Astrocyte of the spinal cord (primary cell): ENCODE data around the gene DPEP1.
"Not testable (repeated sequence)": the region's sequence is repeated elsewhere in the genome, so short reads cannot be mapped to it uniquely, and the experiment has no call there.

Experiments
- DNase-seq: peaks from one replicate; pipeline ENCODE4 v3.0.0; 2011; ENCODE audit warnings: low read depth, low spot score
- H3K4me3 ChIP-seq: 2 replicates; pipeline ENCODE4 v1.5.1; 2011; ENCODE audit warnings: low read depth, mild to moderate bottlenecking, low read length, moderate library complexity
- in situ Hi-C: cut with HindIII; loops from 2 replicates; pipeline ENCODE4 v1.10.0; 2017; ENCODE audit warnings: low sequenced_read_pairs
- TF ChIP-seq, protein P1 (sequence below): IDR thresholded peaks from 2 replicates; pipeline ENCODE4 v1.5.1; 2012; ENCODE audit warnings: low read depth, mild to moderate bottlenecking, low read length, inconsistent platforms

Gene DPEP1

DNA sequence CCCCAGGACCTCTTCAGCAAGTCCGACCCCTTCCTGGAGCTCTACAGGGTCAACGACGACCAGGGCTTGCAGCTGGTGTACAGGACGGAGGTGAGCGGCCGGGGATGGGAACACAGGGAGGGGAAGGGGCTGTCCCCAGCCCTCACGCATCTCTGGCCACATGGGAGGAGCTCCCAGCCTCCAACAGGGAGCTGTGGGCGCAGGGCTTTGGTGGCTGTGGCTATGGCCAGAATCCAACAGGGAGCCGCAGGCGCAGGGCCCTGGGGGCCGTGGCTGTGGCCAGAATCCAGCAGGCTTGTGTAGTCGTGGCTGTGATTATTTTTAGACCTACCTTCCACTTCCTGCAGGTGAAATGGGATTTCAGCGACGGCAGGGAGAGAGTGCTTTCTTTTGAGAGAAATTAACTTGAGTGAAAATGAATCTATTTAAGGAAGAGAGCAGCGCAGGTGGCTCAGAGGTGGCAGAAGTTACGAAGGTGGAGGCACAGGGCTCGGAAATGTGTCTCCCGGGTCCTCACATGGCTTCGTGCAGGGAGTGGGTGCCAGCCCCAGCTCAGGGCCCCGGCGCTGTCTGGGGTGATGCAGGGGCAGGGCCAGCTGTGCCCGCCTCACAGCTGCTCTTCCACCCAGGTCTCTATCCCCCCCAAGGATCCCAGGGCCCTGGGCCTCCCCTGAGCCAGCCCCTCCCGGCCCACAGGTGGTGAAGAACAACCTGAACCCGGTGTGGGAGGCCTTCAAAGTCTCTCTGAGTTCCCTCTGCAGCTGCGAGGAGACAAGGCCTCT, 28.5 kb upstream of the DPEP1 start:
- TF ChIP-seq, protein P1, sequence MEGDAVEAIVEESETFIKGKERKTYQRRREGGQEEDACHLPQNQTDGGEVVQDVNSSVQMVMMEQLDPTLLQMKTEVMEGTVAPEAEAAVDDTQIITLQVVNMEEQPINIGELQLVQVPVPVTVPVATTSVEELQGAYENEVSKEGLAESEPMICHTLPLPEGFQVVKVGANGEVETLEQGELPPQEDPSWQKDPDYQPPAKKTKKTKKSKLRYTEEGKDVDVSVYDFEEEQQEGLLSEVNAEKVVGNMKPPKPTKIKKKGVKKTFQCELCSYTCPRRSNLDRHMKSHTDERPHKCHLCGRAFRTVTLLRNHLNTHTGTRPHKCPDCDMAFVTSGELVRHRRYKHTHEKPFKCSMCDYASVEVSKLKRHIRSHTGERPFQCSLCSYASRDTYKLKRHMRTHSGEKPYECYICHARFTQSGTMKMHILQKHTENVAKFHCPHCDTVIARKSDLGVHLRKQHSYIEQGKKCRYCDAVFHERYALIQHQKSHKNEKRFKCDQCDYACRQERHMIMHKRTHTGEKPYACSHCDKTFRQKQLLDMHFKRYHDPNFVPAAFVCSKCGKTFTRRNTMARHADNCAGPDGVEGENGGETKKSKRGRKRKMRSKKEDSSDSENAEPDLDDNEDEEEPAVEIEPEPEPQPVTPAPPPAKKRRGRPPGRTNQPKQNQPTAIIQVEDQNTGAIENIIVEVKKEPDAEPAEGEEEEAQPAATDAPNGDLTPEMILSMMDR, result no peak
- H3K4me3 ChIP-seq, result no peak overlapping the region
- no peak for DNase-seq
- in situ Hi-C loops, result no loop called here

DNA sequence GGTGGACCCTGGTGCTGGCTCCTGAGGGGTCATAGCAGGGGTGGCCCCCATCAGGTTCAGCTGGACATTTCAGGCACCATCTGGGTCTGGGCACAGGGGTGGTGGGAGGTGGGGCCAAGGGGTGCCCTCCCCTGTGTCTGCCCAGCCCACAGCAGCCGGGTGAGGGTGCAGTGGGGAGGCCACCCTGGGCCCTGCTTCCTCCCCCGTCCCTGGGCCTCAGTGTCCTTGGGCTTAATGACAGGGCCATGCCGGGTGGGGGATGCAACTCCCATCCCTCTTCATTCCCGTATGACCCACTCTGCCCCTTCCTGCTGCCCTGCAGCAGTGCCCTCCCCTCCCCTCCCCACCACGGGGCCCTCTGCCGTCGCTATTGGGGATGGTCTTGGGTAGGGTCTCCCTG, 27.2 kb upstream of the DPEP1 start:
- in situ Hi-C loops, result no loop called here
- no peak for DNase-seq
- H3K4me3 ChIP-seq, result no peak overlapping the region
- TF ChIP-seq, protein P1, result no peak

DNA sequence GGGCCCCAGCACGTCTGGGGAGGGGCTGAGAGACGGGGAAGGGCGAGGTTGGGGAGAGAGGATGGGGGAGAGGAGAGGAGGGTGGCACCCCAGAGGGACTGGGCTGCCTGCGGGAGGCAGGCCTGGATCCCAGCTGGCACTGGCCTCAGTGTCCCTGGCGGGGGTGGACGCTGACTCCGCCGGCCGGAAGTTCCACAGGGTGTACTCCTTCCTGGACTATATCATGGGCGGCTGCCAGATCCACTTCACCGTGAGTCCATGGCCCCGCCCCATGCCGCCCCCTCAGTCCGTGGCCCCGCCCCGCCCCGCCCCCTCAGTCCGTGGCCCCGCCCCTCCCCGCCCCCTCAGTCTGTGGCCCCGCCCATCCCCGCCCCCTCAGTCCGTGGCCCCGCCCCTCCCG, 26.6 kb upstream of the DPEP1 start:
- no peak for DNase-seq
- no peak overlapping the region for H3K4me3 ChIP-seq
- TF ChIP-seq, protein P1, result no peak
- in situ Hi-C loops, result no loop called here

DNA sequence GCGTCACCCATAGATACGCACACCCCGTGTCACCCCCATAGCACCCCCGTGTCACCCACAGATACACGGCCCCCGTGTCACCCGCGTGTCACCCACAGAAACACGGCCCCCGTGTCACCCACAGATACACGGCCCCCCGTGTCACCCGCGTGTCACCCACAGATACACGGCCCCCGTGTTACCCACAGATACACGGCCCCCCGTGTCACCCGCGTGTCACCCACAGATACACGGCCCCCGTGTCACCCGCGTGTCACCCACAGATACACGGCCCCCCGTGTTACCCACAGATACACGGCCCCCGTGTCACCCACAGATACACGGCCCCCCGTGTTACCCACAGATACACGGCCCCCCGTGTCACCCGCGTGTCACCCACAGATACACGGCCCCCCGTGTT, 25.8 kb upstream of the DPEP1 start:
- DNase-seq, H3K4me3 ChIP-seq, in situ Hi-C loops: not testable (repeated sequence)

DNA sequence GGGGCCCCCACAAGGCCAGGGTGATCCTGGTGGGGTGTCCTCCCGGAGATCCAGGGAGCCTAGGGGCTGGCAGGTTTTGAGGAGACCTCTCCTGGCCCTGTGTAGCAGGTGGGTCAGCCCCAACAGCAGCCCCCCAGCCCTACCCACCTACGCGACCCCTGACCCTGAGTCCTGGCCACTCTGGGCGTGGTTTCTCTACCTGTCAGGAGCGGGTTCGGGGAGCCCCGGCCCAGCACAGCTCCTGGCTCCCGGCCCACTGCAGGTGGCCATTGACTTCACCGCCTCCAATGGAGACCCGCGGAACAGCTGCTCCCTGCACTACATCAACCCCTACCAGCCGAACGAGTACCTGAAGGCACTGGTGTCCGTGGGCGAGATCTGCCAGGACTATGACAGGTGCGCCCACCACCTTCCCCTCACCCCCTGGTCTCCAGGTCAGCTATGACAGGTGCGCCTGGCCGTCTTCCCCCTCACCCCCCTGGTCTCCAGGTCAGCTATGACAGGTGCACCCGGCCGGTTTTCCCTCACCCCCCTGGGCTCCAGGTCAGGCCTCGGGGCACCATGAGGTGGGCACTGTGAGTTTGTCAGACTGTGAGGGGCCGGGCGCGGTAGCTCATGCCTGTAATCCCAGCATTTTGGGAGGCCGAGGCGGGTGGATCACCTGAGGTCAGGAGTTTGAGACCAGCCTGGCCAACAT, 24.9 kb upstream of the DPEP1 start:
- no peak for DNase-seq
- in situ Hi-C loops, result no loop called here
- H3K4me3 ChIP-seq, result no peak overlapping the region
- TF ChIP-seq, protein P1, result no peak

DNA sequence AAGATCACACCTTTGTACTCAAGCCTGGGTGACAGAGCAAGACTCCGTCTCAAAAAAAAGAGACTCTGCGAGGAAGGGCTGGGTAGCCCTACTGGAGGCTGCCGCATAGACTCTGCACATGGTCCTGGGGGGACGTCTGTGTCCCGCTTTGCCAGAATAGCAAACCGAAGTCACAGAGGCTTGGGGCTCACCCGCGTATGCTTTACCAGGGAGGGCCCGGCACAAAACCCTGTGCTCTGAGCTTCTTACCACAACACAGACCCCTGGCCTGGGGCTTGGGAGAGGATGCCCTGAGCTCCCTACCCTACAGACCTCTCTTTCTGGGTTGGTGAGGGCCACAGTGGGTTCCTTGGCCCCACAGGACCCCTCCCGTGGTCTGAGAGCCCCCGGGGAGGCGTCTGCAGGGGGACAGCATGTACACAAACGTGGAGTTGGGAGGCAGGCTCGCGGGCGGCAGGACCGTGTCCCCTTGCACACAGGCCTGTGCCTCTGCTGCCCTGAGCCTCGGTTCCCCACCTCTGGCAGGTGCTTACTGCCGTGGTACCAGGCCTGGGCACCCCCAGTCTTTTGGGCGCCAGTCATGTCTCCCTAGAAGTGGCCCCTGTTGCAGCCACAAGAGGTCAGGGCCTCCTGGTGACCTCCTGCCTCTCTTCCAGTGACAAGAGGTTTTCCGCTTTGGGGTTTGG, 24.1 kb upstream of the DPEP1 start:
- DNase-seq, result no peak
- H3K4me3 ChIP-seq, result no peak overlapping the region
- TF ChIP-seq, protein P1, result no peak
- in situ Hi-C loops, result no loop called here

DNA sequence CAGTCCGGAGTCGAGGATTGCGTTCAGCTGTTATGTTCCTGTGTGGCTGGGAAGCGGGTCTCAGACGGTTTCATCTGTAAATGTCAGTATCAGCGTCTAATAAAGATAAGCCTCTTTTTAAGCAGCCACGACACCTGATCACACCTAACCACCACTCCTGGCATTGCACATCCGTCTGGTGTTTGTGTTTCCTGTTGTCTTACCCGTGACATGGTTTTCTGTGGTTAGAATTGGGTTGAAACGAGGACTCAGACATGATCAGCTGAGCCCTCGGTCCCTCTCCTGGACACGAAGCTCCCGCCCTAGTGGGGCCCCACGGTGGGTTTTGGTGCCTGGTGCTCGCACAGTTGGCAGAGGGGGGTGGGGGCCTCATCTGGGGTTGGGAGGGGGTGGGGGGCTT, 19.6 kb upstream of the DPEP1 start:
- in situ Hi-C loops, result no loop called here
- DNase-seq, result no peak
- TF ChIP-seq, protein P1, result no peak
- H3K4me3 ChIP-seq, result no peak overlapping the region
